ENCODE data around the gene MCF2L.

The MCF2L gene

DNA sequence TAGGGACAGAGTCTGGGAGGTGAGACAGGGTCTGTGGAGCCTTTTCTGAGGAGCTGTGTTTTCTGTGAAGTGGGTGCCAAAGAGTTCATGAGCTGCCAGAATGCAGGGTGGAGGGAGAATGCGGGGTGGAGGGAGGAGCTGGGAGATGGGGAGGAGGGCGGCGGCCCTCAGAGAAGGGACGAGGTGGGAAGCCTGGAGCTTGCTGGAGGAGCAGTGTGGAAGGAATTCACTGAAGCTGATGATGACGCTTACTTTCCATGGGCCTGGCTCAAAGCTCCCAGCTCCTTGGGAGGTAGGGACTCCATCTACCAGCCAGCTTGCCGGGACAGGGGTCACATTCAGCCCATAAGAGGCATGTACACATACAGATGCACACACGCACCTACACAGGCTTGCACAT, 62.5 kb downstream of the MCF2L start:
- no peak for DNase-seq (ENCODE audit: low spot score)

- no peak for DNase-seq (ENCODE audit: low spot score)
These were observed 63.3 kb downstream of the MCF2L start for GRCh38 chr13:113032291-113032690.

GRCh38 chr13:113033054-113033850, 64.2 kb downstream of the MCF2L start:
- peak; percentile 24 for DNase-seq (ENCODE audit: low spot score)

DNA sequence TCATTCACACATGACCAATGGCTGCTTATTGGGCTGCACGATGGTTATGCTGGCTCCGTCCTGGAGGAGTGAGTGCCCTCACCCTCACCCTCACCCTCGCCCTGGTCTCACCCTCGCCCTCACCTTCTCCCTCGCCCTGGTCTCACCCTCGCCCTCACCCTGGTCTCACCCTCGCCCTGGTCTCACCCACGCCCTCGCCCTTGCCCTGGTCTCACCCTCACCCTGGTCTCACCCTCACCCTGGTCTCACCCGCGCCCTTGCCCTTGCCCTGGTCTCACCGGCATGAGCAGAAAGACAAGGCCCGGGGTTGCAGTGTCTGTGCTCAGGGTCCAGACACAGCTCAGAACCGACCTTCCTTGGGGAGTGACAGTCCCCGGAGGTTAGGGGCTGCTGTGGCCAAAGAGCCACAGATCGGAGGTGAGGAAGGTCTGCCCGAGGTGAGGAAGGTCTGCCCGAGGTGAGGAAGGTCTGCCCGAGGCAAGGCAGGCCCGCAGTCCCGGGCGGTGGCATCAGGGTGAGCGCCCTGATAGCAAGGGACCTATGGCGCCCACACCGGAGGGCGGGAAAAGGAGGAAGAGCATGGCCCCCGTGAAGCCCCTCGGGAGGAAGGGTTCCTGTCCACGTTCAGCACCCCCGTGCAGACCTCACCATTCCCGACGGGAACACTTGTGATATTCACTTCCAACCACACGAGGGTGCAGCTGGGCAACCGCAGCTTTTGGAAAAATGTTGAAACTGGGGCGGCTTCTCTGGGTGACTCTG, 65.6 kb downstream of the MCF2L start:
- DNase-seq (ENCODE audit: low spot score): peak; percentile 81

DNA sequence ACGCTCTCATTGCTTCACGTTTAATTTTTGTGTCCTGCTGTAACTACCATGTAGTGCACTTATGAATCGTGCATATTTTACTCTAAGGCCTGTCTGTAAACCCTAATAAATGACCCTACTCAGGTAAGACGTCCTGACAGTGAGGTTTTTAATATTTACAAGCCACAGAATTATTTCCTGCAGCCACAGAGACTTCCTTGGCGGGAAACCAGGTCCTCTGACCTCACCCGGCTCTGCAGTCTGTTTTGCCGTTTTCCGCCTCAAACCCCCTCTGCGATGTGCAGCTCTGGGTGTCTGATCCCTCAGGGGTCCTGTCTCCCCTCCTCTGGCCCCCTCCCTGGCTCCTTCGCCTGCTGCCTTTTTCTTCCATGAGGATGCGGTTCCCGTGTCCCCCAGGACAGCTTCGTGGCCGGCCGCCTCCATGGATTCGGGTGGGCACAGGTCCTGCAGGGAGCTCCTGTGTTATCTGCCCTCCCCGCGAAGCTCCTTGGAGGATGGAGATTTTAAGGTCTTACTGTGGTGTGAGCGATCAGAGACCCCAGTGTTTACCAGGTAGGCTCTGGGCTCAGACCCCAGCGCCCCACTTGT, 66.3 kb downstream of the MCF2L start:
- no peak for DNase-seq (ENCODE audit: low spot score)

DNA sequence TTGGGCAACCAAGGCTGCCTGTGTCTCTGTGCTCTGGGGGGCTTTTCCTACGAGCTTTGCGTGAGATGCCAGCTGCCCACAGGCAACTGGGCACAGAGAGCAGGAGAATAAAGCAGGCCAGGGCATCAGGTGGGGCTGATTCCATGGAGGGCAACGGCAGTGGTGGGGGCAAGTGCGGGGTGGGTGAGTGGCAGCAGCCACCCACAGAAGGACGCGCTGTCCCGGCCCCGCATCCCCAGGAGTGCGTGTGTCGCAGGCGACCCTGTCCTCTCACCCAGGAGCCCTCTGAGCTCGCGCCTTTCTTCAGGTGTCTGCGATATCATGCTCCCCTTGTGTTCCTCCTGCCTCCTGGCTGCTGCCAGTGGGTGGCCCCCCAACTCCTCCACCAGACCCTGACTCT, 67.4 kb downstream of the MCF2L start:
- DNase-seq (ENCODE audit: low spot score): no peak

DNA sequence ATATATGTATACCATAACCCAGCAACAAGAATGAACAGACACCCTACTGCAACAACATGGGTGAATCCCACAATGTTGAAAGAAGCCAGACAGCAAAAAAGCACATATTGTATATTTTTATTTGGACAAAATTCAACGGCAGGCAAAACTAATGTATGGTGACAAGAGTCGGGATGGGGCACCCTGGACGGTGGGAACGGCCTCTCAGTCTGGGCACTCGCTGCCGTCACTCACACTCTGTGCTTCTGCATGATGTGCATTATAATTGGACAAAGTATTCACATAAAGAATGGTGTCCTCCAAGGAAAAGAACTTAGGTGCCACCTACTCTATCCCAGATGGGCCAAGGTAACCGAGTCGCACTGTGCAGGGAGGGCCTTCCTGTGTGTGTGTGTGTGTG, 71.0 kb downstream of the MCF2L start:
- no peak for DNase-seq (ENCODE audit: low spot score)

DNA sequence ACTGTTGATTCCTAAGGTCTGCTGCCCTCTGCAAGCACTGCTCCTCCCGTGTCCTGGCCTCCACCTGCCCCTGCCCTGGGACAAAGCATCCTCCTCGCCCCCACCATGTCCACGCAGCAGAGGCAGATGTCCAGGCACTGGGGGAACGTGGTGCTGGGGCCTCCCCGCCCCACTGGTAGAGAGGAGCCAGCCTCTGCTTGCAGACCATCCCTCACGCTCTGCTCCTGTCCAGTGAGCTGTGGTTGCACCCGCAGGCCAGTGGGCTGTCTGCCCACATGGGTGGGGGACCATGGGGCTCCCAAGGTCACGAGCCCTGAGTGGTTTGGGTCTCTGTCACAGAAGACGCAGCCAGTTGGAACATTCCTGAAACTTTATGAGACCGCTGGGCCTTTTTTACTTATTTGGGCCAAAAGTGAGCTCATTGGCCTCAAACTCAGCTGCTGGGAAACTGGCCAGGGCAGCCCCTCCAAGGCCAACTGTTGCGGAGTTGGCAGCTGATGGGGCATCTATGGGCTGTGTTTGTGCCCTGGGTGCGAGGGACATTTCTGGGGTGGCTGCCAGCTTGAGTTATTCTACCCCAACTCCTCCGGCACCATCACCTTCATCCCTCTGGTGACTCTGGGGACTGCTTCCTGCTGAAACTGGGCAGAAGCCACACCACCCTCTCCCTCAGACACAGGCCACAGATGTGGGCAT, 71.7 kb downstream of the MCF2L start:
- DNase-seq (ENCODE audit: low spot score): peak; percentile 15

- no peak for DNase-seq (ENCODE audit: low spot score)
These were observed 72.3 kb downstream of the MCF2L start for GRCh38 chr13:113041293-113041690.

GRCh38 chr13:113041896-113042295, 72.9 kb downstream of the MCF2L start:
- DNase-seq (ENCODE audit: low spot score): no peak

- no peak for DNase-seq (ENCODE audit: low spot score)
These were observed 73.4 kb downstream of the MCF2L start for GRCh38 chr13:113042456-113042855.

- no peak for DNase-seq (ENCODE audit: low spot score)
These were observed 74.1 kb downstream of the MCF2L start for GRCh38 chr13:113043001-113043630.

- no peak for DNase-seq (ENCODE audit: low spot score)
These were observed 74.9 kb downstream of the MCF2L start for GRCh38 chr13:113043931-113044330.

- DNase-seq (ENCODE audit: low spot score): peak; percentile 94
These were observed 75.5 kb downstream of the MCF2L start for GRCh38 chr13:113044391-113045114.

- peak; percentile 60 for DNase-seq (ENCODE audit: low spot score)
These were observed 76.5 kb downstream of the MCF2L start for GRCh38 chr13:113045251-113046127.

DNA sequence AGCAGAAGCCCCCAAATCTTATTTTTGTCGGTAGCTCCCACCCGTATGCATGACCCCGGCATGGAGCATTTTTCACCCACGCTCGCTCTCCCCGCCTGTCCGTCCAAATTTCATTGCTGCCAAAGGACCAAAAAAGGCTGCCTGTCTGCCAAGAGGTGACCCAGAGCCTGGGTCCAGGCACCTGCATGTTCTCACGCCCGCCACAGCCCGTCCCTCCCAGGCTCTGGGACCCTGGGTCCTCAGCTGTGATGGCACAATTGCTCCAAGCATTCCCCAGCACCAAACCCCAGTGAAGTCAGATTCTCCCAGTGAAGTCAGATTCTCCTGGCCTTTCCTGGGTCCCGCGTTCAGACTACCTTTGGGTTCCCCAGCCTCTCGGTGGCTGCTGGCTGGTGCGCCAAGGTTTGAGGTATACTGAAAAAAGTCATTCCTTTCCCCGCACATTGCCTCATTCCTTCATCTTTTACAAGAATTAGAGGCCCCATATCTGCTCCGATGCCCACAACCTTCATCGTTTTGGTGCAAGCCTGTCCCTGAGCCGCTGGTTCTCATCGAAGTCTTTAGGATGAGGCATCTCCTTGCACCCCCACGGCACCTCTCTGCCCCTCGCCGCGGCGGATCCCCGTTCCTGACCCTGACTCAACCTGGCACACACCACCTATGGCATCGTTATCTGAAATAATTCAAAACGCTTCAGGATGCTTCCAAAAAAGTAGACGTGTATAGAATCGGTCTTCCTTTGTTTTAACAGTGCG, 77.3 kb downstream of the MCF2L start:
- DNase-seq (ENCODE audit: low spot score): peak; percentile 65

DNA sequence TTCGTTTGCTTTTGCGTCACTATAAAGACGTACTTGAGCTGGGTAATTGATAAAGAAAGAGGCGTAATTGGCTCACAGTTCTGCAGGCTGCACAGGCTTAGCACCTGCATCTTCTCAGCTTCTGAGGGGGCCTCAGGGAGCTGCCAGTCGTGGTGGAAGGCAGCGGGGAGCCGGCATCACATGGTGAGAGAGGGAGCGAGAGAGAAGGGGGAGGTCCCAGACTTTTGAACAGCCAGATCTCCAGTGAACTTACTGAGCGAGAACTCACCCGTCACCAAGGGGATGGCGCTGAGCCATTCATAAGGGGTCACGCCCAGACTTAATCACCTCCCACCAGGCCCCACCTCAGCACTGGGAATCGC, 77.8 kb downstream of the MCF2L start:
- DNase-seq (ENCODE audit: low spot score): no peak

DNA sequence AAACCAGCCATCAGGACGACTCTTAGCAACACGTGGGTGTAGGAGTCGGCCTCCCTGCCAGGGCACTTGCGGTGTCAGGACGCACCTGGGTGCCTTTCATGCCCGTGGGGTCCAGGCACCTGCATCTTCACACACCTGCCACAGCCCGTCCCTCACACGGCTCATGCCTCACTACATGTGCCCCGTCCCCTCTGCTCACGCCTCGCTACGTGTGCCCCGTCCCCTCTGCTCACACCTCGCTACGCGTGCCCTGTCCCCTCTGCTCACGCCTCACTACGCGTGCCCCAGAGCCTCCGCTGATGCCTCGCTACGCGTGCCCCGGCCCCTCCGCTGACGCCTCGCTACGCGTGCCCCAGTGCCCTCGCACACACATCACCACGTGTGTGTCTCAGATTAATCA, 78.6 kb downstream of the MCF2L start:
- DNase-seq (ENCODE audit: low spot score): no peak

- DNase-seq (ENCODE audit: low spot score): no peak
These were observed 79.8 kb downstream of the MCF2L start for GRCh38 chr13:113048766-113049165.

DNA sequence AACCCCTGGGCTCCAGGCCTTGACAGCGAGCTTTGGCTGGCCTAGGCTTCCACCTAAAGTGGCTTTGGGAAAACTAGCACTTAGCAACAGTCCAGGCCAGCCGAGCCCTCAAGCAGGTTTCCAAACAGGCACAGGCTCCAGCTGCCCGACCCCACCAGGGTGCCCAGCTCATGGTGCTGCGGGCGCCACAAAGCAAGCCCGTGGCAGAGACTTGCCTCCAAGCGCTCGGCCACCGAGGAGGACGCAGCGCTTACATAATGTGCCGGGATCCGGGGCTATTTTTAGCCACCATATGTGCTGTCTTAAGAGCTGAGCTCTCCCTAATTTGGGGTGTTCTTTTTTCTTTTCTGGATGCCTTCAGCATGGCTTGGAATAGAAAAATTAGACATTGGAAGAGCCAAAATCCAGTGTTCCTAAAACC, 80.5 kb downstream of the MCF2L start:
- DNase-seq (ENCODE audit: low spot score): peak; percentile 95
